HG03442 (cell line): ENCODE measurements around the gene MIEF1.

Experiments used
- ATAC-seq: cut with Tn5 transposase; IDR thresholded peaks from one replicate; pipeline ENCODE4 v1.9.1; 2021; ENCODE audit warnings: mild to moderate bottlenecking, moderate library complexity; ENCODE audit not compliant: unreplicated experiment

Gene MIEF1

DNA sequence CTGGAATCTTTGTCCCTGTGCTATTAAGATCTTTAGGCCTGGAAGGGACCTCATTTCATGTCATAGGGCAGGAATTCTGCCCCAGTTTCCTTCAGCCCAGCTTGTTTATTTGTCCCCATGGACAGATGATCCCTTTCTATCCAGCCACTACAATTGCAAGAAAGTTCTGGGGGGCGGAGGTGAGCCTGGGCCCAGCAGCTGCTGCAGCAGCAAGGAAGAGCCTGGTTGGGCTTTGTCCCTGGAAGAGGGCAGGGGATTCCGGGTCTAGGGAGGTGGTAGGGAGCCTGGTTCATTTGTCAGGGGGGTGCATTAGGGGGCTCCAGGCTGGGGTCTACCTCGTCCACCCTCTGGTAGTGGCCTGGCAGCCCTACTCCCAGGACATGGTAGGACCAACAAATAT lies 52.1 kb downstream of the MIEF1 start:
- ATAC-seq = no peak

DNA sequence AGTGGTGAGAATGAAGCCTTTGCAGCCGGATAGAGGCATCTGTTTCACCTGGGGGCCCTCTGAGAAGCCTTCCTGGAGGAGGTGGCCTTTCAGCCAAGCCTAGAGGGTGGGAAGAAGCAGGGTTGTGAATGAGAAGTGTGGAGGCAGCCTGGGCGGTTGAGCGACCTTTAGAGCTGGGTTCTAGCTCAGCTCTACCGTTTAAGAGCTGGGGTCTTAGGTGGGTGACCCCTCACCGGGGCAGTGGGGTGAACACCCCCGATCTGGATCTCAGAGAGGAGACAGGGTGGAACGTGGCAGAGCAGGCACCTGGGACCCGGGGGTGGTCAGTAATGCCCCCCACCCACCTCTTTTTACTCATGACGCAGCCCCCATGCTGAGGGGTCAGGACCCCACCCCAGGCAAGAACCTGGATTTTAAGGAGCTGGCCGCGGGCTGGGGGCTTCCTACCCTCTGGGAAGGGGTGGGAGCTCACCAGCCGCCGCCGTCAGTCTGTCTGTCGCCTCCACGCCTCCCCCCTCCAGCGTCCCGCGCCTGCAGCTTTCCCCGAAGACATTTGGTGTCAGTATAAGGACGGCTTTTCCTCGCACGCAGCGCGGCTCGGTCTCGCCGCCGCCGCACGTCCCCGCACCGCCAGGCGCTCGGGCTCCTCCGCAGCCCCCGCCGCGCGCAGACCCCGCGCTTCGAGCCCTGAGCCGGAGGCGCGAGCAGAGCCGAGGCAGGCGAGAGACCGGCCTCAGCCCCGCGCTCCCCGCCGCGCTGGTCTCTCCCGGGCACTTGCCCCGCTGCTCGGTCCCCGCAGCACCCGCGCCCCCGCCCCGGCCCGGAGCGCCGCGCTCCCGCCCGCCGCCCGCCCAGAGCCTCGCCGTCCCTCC lies 55.1 kb downstream of the MIEF1 start:
- no peak for ATAC-seq

DNA sequence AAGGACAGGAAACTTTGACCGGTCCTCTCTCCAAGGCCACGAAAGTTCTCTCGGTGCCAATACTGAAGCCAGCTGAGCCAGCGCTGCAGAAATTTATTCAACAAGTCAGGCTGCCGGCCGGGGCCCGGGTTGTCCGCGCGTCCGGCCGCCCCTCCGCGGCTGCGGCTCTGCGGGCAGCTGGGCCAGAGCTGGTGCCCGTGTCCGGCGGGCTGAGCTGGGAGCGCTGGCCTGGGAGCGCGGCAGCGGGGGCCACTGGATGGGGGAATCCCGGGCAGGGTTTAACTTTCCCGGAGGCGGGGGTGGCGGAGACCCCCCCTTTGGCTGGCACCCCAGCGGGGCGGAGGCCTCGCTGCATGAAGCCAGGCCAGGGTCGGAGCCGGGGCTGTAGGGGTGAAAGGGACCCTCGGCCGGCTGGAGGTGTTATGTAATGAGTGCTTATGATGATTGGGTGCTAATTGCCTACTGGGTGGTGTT lies 56.2 kb downstream of the MIEF1 start:
- no peak for ATAC-seq

DNA sequence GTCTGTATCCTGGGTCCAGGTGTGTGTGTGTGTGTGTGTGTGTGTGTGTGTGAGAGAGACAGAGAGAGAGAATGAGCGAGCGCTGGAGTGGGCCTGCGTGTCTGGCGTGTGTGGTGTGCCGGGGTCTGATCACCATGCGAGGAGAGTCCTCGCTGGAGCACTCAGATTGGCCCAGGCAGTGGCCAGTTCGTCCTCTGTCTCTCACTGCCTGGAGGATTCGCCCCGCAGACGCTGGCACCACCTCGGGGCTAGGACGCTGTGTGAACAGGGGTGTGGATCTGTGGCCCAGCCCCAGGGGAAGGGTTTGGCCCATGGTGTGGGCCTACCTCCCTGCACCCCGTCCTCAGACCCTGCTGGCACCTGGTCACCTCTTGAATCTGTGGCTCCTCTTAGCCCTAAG lies 56.9 kb downstream of the MIEF1 start:
- no peak for ATAC-seq

DNA sequence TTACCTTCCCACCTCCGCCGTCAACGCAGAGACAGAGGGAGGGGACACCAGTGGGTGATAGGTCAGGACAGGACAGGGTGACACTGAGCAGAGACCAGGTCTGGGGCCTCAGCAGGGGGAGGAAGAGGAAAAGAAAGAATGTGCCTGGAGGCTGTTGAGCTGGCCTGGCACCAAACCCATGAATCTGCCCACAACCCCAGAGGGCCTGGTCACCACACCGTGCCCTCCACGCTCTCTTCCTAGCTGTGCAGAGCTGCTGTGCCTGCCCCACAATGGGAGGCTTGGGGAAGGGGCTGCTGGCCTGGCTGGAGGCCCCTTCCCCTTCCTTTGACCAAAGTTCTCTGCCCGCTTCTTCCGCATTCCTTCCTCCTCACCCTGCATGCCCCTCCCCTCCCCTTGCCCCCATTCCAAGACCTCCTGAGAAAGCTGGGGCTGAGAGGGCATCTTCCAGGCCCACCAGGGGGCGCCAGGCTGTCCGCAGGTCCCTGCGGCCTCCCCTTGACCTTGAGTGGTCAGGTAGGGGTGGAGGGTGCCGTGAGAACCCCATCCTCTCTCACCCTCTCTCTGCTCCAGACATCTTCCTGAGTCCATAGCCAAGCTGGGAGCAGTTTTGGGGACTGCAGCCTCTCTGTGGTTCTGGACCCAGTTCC lies 57.5 kb downstream of the MIEF1 start:
- no peak for ATAC-seq

DNA sequence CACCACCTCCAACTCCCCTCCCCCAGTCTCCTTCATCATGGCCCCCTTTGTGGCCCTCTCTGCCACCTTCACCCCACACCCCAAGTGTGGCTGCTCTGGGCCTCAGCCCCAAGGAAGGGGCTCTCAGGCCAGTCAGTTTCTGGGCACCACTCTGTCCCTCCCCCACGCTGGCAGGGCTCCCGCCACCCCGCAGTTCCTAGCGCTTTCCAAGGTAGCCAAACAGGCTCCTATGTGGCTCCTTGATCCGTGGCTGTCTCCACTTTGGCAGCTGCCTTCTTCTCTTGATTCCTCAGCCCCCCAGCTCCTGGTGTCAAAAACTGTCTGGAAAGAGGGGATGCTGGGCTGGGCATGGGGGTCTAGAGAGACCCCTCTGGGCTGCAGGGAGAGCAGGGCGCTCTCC lies 58.0 kb downstream of the MIEF1 start:
- no peak for ATAC-seq

DNA sequence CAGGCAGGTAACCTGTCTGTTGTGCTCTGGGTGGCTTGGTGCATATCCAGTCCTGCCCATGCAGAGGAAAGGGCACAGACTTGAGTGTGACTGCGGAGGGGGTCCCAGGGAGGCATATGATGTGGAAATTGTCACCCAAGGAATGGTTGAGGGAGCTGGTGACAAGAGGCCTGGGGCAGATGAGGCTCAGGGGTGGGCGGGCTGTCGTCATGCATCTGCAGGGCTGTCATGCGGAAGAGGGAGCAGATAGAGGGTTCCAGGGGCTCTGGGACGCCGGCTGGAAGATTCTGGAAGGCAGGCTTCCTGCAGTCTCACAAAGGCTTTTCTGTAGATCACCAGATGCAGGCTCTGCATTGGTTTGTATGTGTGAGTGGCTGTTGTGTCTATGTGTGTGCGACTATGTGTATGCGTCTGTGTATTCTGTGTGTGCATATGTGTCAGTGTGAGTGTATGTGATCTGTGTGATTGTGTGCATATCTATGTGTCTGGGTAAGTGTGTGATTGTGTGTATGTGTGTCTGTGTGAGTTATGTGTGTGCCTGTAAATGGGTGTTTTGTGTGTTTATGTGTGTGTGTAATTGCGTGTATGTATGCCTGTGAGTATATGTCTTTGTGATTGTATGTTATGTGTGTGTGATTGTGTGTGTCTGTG lies 60.9 kb downstream of the MIEF1 start:
- ATAC-seq = no peak

DNA sequence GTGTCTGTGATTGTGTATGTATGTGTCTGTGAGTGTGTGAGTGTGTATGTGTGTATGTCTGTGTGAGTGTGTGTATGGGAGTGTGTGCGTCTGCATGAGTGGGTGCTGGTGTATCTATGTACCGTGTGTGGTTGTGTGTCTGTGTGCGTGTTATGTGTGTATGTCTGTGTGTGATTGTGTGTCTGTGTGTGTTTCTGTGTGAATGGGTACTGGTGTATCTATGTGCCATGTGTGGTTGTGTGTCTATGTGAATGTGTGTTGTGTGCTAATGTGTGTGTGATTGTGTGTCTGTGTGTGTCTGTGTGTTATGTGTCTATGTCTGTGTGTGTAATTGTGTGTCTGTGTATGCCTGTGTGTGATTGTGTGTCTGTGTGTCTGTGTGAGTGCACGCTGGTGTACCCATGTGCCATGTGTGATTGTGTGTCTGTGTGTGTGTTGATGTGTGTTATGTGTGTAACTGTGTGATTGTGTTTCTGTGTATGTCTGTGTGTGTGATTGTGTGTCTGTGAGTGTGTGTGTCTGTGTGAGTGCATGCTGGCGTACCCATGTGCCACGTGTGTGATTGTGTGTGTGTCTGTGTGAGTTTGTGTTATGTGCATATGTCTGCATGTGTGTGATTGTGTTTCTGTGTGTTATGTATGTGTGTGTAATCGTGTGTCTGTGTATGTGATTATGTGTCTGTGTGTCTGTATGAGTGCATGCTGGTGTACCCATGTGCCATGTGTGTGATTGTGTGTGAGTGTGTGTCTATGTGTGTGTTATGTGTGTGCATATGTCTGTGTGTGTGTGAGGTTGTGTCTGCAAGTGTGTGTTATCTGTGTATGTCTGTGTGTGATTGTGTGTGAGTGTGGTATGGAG lies 61.7 kb downstream of the MIEF1 start:
- no peak for ATAC-seq

DNA sequence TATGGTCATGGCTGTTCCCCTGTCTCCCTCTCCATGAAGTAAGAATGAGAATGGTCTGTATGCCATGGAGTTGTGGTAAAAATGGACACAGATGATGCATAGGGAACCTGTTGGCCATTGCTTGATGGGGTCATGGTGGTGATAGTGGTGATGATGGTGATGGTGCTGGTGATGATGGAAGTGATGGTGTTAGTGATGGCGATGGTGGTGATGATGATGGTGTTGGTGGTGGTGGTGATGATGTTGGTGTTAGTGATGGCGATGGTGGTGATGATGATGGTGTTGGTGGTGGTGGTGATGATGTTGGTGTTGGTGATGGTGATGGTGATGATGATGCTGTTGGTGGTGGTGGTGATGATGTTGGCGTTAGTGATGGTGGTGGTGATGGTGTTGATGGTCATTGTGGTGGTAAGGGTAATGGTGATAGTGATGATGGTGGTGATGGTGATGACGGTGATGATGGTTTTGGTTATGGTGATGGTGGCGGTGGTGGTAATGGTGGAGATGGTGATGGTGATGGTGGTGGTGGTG lies 63.4 kb downstream of the MIEF1 start:
- no peak for ATAC-seq

DNA sequence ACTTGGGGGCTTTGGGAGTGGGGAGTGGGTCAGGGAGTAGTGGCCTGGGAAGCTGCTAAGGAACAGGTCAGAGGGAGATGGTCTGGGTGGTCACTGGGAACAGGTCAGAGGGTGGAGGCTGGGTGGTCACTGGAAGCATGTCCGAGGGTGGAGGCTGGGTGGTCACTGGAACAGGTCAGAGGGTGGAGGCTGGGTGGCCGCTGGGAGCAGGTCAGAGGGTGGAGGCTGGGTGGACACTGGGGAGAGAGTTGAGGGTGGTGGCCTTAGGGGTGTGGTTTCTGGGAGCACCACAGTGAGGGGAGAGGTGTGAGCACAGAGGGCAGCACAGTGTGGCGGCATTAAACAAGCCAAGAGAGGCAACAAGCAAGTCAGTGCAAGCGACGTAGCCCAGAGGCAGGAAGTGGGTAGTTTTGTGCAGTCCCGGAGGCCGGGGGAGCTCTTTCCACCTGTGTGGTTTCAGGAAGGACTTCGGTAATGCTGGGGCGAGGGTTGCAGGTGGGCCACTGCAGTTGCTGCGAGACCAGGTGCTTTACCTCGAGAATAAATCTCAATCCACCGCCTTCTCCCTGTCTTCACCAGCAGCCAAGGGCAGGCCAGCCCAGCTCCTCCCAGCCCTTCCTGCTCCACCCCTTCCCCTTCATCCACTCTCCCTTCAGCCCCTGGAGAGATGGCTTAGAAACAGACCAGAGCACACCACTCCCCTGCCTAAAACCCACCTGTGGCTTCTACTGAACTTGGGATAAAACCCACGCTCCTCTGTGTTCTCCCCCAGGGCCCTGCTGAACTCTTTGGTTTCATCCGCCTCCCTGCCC lies 65.3 kb downstream of the MIEF1 start:
- ATAC-seq = no peak
